H1 (cell line): ENCODE results near the gene NXNL2. TPM values are rescaled to one million over a fixed set of nuclear protein-coding genes. Genes with fewer than 3 reads are reported as not detected.

ENCODE experiments used
- CTCF ChIA-PET: fragments of 300-600 bp; sonication (Branson Sonifier 250); formaldehyde crosslinking; loops from one replicate; lab custom pipeline; 2021; ENCODE audit not compliant: partially characterized antibody; lab: Charles Lee
- POLR2A ChIA-PET: fragments of 300-600 bp; sonication (Branson Sonifier 250); formaldehyde crosslinking; loops from one replicate; lab custom pipeline; 2021; ENCODE audit warnings: inconsistent platforms; ENCODE audit not compliant: partially characterized antibody; lab: Charles Lee
- DNase-seq, 2 experiments: peaks; one replicate each; pipeline versions ENCODE4 v3.0.0 to v3.0.0-alpha.2; 2010 to 2022; ENCODE audit warnings: low spot score in 2 of 2, low read depth in 1 of 2, mixed read lengths in 1 of 2
- FAIRE-seq: peaks from 2 replicates; lab custom pipeline; 2011; peaks lifted over from hg19 to GRCh38; lab: Jason Lieb, UNC
- H2AFZ ChIP-seq: 2 replicates; pipeline ENCODE4 v1.8.1; 2012; ENCODE audit warnings: low read length, inconsistent platforms
- H2AK5ac ChIP-seq: 2 replicates; pipeline ENCODE4 v1.6.1; 2013; ENCODE audit warnings: low read depth, low read length
- H2BK120ac ChIP-seq: replicated peaks from 2 replicates; pipeline ENCODE3; 2013; ENCODE audit warnings: low read depth, low read length, inconsistent platforms
- H2BK12ac ChIP-seq: 2 replicates; pipeline ENCODE4 v1.6.1; 2013; ENCODE audit warnings: low read depth, low read length
- H2BK15ac ChIP-seq: 2 replicates; pipeline ENCODE4 v1.6.1; 2013; ENCODE audit warnings: low read length
- H2BK20ac ChIP-seq: 2 replicates; pipeline ENCODE4 v1.6.1; 2013; ENCODE audit warnings: low read length
- H2BK5ac ChIP-seq: 2 replicates; pipeline ENCODE4 v1.6.1; 2013; ENCODE audit warnings: low read depth, low read length
- H3K14ac ChIP-seq: 2 replicates; pipeline ENCODE4 v1.6.1; 2013; ENCODE audit warnings: inconsistent platforms; ENCODE audit not compliant: insufficient read length
- H3K18ac ChIP-seq: 2 replicates; pipeline ENCODE4 v1.6.1; 2013; ENCODE audit warnings: low read length; ENCODE audit errors: extremely low read depth
- H3K23ac ChIP-seq: 2 replicates; pipeline ENCODE4 v1.6.1; 2013; ENCODE audit warnings: inconsistent platforms; ENCODE audit not compliant: insufficient read length
- H3K23me2 ChIP-seq: 2 replicates; pipeline ENCODE4 v1.6.1; 2013; ENCODE audit warnings: low read depth, low read length
- H3K27ac ChIP-seq: 2 replicates; pipeline ENCODE4 v1.6.1; 2011; ENCODE audit warnings: low read depth, low read length, inconsistent platforms
- H3K27me3 ChIP-seq, 4 experiments: replicated peaks in 1 of 4; 1 replicate in 1 of 4; 2 replicates in 3 of 4; pipeline versions ENCODE4 v1.6.1 to v1.8.1; 2011 to 2013; ENCODE audit warnings: low read length in 3 of 4, mild to moderate bottlenecking in 3 of 4, inconsistent platforms in 2 of 4, mixed read lengths in 2 of 4, moderate library complexity in 1 of 4; ENCODE audit not compliant: control insufficient read depth in 3 of 4, insufficient read depth in 3 of 4; ENCODE audit errors: extremely low read depth in 1 of 4
- H3K36me3 ChIP-seq, 4 experiments: 2 replicates each; pipeline versions ENCODE4 v1.6.1 to v1.8.1; 2011 to 2013; ENCODE audit warnings: mild to moderate bottlenecking in 4 of 4, low read length in 3 of 4, moderate library complexity in 2 of 4, control low read depth in 1 of 4, inconsistent platforms in 1 of 4; ENCODE audit not compliant: insufficient read depth in 4 of 4, control insufficient read depth in 2 of 4
- H3K4ac ChIP-seq: replicated peaks from 2 replicates; pipeline ENCODE3; 2013; ENCODE audit warnings: low read length, low read depth, mixed read lengths, inconsistent platforms; ENCODE audit not compliant: insufficient read length
- H3K4me1 ChIP-seq, 4 experiments: replicated peaks in 1 of 4; 1 replicate in 1 of 4; 2 replicates in 3 of 4; pipeline versions ENCODE4 v1.6.1 to v1.8.1; 2011 to 2013; ENCODE audit warnings: low read length in 3 of 4, inconsistent platforms in 2 of 4, mixed read lengths in 1 of 4; ENCODE audit not compliant: insufficient read depth in 4 of 4, control insufficient read depth in 3 of 4
- H3K4me2 ChIP-seq, 2 experiments: 2 replicates each; pipeline versions ENCODE4 v1.6.1 to v1.8.1; 2011 to 2013; ENCODE audit warnings: low read depth in 2 of 2, low read length in 2 of 2, control low read depth in 1 of 2, inconsistent platforms in 1 of 2, mild to moderate bottlenecking in 1 of 2; ENCODE audit not compliant: insufficient read depth in 1 of 2
- H3K4me3 ChIP-seq, 4 experiments: fragments of 200-600, 300-600 bp in 1 of 4; sonication (generic), shearing (Covaris generic), sonication (Bioruptor Twin) in 1 of 4; 2 replicates each; pipeline versions ENCODE4 v1.5.1 to v1.8.1; 2011 to 2016; ENCODE audit warnings: low read length in 4 of 4, low read depth in 3 of 4, control low read depth in 2 of 4, inconsistent platforms in 2 of 4, mild to moderate bottlenecking in 2 of 4, mixed read lengths in 1 of 4, moderate library complexity in 1 of 4; ENCODE audit not compliant: insufficient read depth in 2 of 4; ENCODE audit errors: extremely low read depth in 1 of 4
- H3K56ac ChIP-seq: replicated peaks from 2 replicates; pipeline ENCODE3; 2013; ENCODE audit warnings: low read depth, mild to moderate bottlenecking, mixed read lengths, low read length, inconsistent platforms; ENCODE audit not compliant: insufficient read length
- H3K79me1 ChIP-seq: 2 replicates; pipeline ENCODE4 v1.6.1; 2013; ENCODE audit warnings: low read depth, low read length, control low read depth
- H3K79me2 ChIP-seq, 2 experiments: 2 replicates each; pipeline versions ENCODE4 v1.6.1 to v1.8.1; 2012 to 2013; ENCODE audit warnings: low read length in 2 of 2, mild to moderate bottlenecking in 2 of 2, inconsistent platforms in 1 of 2; ENCODE audit not compliant: insufficient read depth in 2 of 2, control insufficient read depth in 1 of 2
- H3K9ac ChIP-seq, 4 experiments: replicated peaks in 1 of 4; 1 replicate in 1 of 4; 2 replicates in 3 of 4; pipeline versions ENCODE4 v1.6.1 to v1.8.1; 2011 to 2013; ENCODE audit warnings: low read depth in 3 of 4, low read length in 3 of 4, control low read depth in 2 of 4, mild to moderate bottlenecking in 2 of 4, moderate library complexity in 2 of 4, inconsistent platforms in 1 of 4; ENCODE audit errors: extremely low read depth in 1 of 4
- H3K9me3 ChIP-seq, 2 experiments: 2 replicates each; pipeline versions ENCODE4 v1.6.1 to v1.8.1; 2012 to 2013; ENCODE audit warnings: mild to moderate bottlenecking in 2 of 2, moderate library complexity in 2 of 2, control low read depth in 1 of 2, inconsistent platforms in 1 of 2, low read depth in 1 of 2, low read length in 1 of 2, mixed read lengths in 1 of 2; ENCODE audit not compliant: insufficient read depth in 2 of 2
- H4K20me1 ChIP-seq, 2 experiments: replicated peaks in 1 of 2; 2 replicates each; pipeline versions ENCODE3 to v1.8.1; 2011 to 2013; ENCODE audit warnings: inconsistent platforms in 2 of 2, low read length in 2 of 2, mild to moderate bottlenecking in 1 of 2; ENCODE audit not compliant: insufficient read depth in 2 of 2, control insufficient read depth in 1 of 2
- H4K5ac ChIP-seq: 2 replicates; pipeline ENCODE4 v1.6.1; 2013; ENCODE audit warnings: low read length, low read depth, mixed read lengths, inconsistent platforms; ENCODE audit not compliant: insufficient read length
- H4K8ac ChIP-seq: 2 replicates; pipeline ENCODE4 v1.8.0; 2013; ENCODE audit warnings: mild to moderate bottlenecking, moderate library complexity, low read length, inconsistent platforms; ENCODE audit not compliant: insufficient read depth; ENCODE audit errors: extremely low read depth
- H4K91ac ChIP-seq: replicated peaks from 2 replicates; pipeline ENCODE3; 2013; ENCODE audit warnings: low read length, mixed read lengths, inconsistent platforms; ENCODE audit not compliant: insufficient read length
- BACH1 ChIP-seq: IDR thresholded peaks from 2 replicates; pipeline ENCODE4 v1.6.1; 2012; ENCODE audit warnings: low read length, improper control_type of control experiment
- BCL11A ChIP-seq, 2 experiments: IDR thresholded peaks; one replicate each; pipeline ENCODE4 v1.6.1; 2011; ENCODE audit warnings: low read depth in 2 of 2, low read length in 2 of 2, mild to moderate bottlenecking in 2 of 2
- EGR1 ChIP-seq: IDR thresholded peaks from 2 replicates; pipeline ENCODE4 v1.6.1; 2011; ENCODE audit warnings: low read depth, low read length, borderline replicate concordance
- EP300 ChIP-seq, 2 experiments: IDR thresholded peaks; 1 replicate in 1 of 2; 2 replicates in 1 of 2; pipeline ENCODE4 v1.6.1; 2011 to 2012; ENCODE audit warnings: low read depth in 2 of 2, low read length in 2 of 2, mild to moderate bottlenecking in 2 of 2, borderline replicate concordance in 1 of 2, inconsistent platforms in 1 of 2, moderate library complexity in 1 of 2
- EZH2 ChIP-seq: fragments of 200-600 bp; sonication (generic); IDR thresholded peaks from 2 replicates; pipeline ENCODE4 v1.7.1; 2012; ENCODE audit warnings: low read depth, mild to moderate bottlenecking, moderate library complexity, low read length, inconsistent platforms; ENCODE audit not compliant: severe bottlenecking
- GTF2F1 ChIP-seq: IDR thresholded peaks from 2 replicates; pipeline ENCODE4 v1.6.1; 2012; ENCODE audit warnings: low read depth, low read length, improper control_type of control experiment, borderline replicate concordance
- KDM1A ChIP-seq: fragments of 200-600, 300-600 bp; sonication (generic); IDR thresholded peaks from 2 replicates; pipeline ENCODE4 v1.7.1; 2016; ENCODE audit warnings: mild to moderate bottlenecking, low read length, borderline replicate concordance
- RFX5 ChIP-seq: IDR thresholded peaks from 2 replicates; pipeline ENCODE4 v1.6.1; 2011; ENCODE audit warnings: low read depth, low read length, improper control_type of control experiment, borderline replicate concordance
- WGBS, 2 experiments: shearing (Covaris generic) in 1 of 2; methylation state at CpG; one replicate each; pipeline versions ENCODE4 v1.1.6 to v1.1.7; 2013 to 2015; ENCODE audit warnings: low lambda C conversion rate in 2 of 2, mixed read lengths in 2 of 2, inconsistent platforms in 1 of 2, low coverage in 1 of 2, missing lambda C conversion rate in 1 of 2; ENCODE audit not compliant: insufficient replicate concordance in 2 of 2, insufficient coverage in 1 of 2, insufficient read length in 1 of 2; ENCODE audit errors: extremely low coverage in 1 of 2, missing lambda C conversion rate in 1 of 2; 5-methylcytosine and 5-hydroxymethylcytosine counted together
- polyA plus RNA-seq, 7 experiments: library from polyadenylated mRNA; depleted of rRNA in 3 of 7; stranded (reverse) in 5 of 7; unstranded in 2 of 7; fragments of >200 nt in 5 of 7; fragments of 200-250 nt in 2 of 7; gene quantifications; 1 replicate in 5 of 7; 2 replicates in 1 of 7; 4 replicates in 1 of 7; pipeline versions ENCODE4 v1.2.1 to v1.2.3, GENCODE V29; 2011 to 2013; ENCODE audit warnings: missing spikeins in 2 of 7, mixed read lengths in 2 of 7
- total RNA-seq: library from RNA; stranded (reverse); fragmentation: NEBNext Ultra II Directional; extraction: Animal tissue kit (Norgen Biotek cat#: 25700); gene quantifications from 2 replicates; pipeline ENCODE4 v1.2.1, GENCODE V29; 2021
- TF ChIP-seq, protein P1 (sequence below): IDR thresholded peaks from 2 replicates; pipeline ENCODE4 v1.6.1; 2011; ENCODE audit warnings: low read depth, mild to moderate bottlenecking, low read length; ENCODE audit not compliant: insufficient read depth

NXNL2 gene
- total and polyA plus RNA-seq, 2 of the 8 experiments (the other 6 are each of a cell fraction or from before 2014, with no cell fraction given) = 1.9 to 2.6 TPM

DNA sequence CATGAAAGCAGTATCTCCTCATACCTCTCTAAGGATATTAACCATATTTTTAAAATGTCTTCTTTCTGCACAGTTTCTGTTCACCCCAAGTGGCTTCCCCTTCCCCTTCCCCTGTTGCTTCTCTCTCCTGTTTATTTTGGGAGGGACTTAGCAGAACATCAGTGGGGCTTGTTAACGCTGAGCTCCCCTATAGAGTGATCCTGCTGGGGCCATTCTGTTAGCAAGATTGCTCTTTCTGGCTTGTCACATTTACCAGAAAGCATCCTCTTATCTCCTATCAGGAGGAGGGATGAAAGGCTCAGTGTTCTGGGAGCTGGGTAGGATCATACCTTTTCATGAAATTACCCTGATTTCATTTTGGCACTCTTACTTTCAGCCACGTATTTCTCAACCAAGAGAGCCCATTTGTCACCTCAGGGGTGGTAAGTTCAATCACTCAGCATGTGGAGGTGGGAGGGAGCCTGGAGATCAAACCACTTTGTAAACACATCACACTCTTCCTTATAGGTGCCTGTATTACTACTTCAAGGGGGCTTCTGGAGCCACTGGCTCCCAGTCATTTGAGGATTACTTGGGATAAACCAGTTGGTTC, 16.7 kb downstream of the NXNL2 start:
- Histone ChIP-seq H2BK120ac (no peak overlapping the region), H4K5ac (no peak overlapping the region), H2BK20ac (no peak overlapping the region), H2BK12ac (no peak overlapping the region), H4K91ac (no peak overlapping the region), H2BK5ac (no peak overlapping the region), H3K23ac (no peak overlapping the region), H3K4me3 (no peak overlapping the region), H3K56ac (no peak overlapping the region), H3K4me1 (peaks cover 2 to 6% (median 4%) of the 10 kb centered on the region in 4 experiments; a peak in 4 of 7 replicates), H3K36me3 (no peaks in the 10 kb centered on the region), H3K18ac (0 out of 2 replicates have a peak overlapping the region, but pooled peaks have one; percentile 2), H2AFZ (no peak overlapping the region), H3K79me1 (no peaks in the 10 kb centered on the region), H2AK5ac (no peak overlapping the region), H2BK15ac (no peak overlapping the region), H3K27ac (no peak overlapping the region), H3K14ac (no peak overlapping the region), H3K27me3 (no peaks in the 10 kb centered on the region), H3K9me3 (no peaks in the 10 kb centered on the region), H4K8ac (no peak overlapping the region), H4K20me1 (no peaks in the 10 kb centered on the region), H3K4me2 (peak overlapping the region in 1 of 2 experiments; percentile 52; a peak in 1 of 4 replicates), H3K23me2 (no peaks in the 10 kb centered on the region), H3K79me2 (no peaks in the 10 kb centered on the region), H3K4ac (no peak overlapping the region), H3K9ac (no peak overlapping the region)
- ChIA-PET POLR2A (no interaction called here), CTCF (interaction anchor here (0.6 to 1.6 kb wide), 5 partner anchors 10 to 362 kb away, joined by 3 to 5 read pairs (median 3); no protein-coding TSS in a partner anchor)
- FAIRE-seq (no peak), DNase-seq (no peak)
- 31% methylated on average over 2 of the region's 2 CpGs; no CpG with 5 or more reads in 1 of the 2 experiments for WGBS, 2 experiments
- no peak for TF ChIP-seq GTF2F1
- TF ChIP-seq BACH1 = no peak
- TF ChIP-seq RFX5 = no peak
- no peak for TF ChIP-seq EP300 (IDR thresholded peaks at IDR 0.05; ENCODE audit: borderline replicate concordance in 1 of 2, low read depth in 2 of 2, low read length in 2 of 2)
- TF ChIP-seq, protein P1, sequence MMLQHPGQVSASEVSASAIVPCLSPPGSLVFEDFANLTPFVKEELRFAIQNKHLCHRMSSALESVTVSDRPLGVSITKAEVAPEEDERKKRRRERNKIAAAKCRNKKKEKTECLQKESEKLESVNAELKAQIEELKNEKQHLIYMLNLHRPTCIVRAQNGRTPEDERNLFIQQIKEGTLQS = no peak
- TF ChIP-seq EGR1 = no peak
- no peak for TF ChIP-seq EZH2
- no peak for TF ChIP-seq KDM1A
- TF ChIP-seq BCL11A (IDR thresholded peaks at IDR 0.05; ENCODE audit: low read depth in 2 of 2, low read length in 2 of 2) = no peak
